Measurements from ENCODE around the gene KRTCAP3.
A peak's percentile ranks its signal among the peaks of the same experiment; 100 is the strongest.

- TF ChIP-seq ZHX1 (conservative IDR thresholded peaks at IDR 0.05; ENCODE audit: low read length) (no peak), EZH2 (IDR thresholded peaks at IDR 0.05; ENCODE audit: borderline replicate concordance, low read depth, low read length) (no peak), CTCF (IDR thresholded peaks at IDR 0.05 in 2 of 3, conservative IDR thresholded peaks at IDR 0.05 in 1 of 3; ENCODE audit: insufficient read depth in 2 of 3, low read depth in 1 of 3, low read length in 3 of 3) (peak in 2 of 3 experiments; percentile 8 to 26; a peak in 2 of 6 replicates), ATF3 (IDR thresholded peaks at IDR 0.05) (no peak), ATF3 (CRISPR knock-in tag; conservative IDR thresholded peaks at IDR 0.05) (no peak), EP300 (IDR thresholded peaks at IDR 0.05; ENCODE audit: low read length) (no peak), USF2 (CRISPR knock-in tag; IDR thresholded peaks at IDR 0.05) (no peak), U2AF1 (optimal IDR thresholded peaks at IDR 0.05; ENCODE audit: low read depth, low read length) (no peak)
Measured at GRCh38 chr2:27489118-27489497, 46.9 kb downstream of the KRTCAP3 start.
